ENCODE results near the gene RPL26. TPM values are rescaled to one million over a fixed set of nuclear protein-coding genes. Genes with fewer than 3 reads are reported as not detected.

RPL26 gene
- total and polyA plus RNA-seq, 2 donors (not counting 1 experiment from before 2014, with no cell fraction given) = 2,663 to 4,116 TPM

DNA sequence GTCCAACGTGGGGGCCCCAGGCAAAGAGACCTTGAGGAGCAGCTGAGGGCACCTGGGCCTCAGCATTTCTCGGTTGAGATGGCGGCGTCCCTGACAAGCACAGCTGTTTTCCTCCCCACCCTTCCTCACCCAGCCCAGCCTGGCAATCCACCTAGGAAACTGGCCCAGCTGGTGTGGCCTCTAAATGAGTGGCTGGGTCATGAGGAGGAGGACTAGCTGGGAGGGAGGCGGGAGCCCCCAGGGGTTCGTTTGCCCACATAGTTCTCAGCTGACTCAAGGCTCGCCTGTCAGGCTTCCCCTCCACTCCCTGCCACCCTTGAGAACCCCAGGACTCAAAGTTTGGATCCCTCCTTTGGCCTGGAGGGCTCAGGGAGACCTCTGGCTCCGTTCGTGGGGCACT is 8.7 kb upstream of the RPL26 start:
- H3K4me1 ChIP-seq (ENCODE audit: control insufficient read depth, extremely low read depth, insufficient read depth, low read length) = no peaks in the 10 kb centered on the region
- no peak for TF ChIP-seq EZH2 (IDR thresholded peaks at IDR 0.05; ENCODE audit: low read length, missing control alignments)
- TF ChIP-seq, protein P1, sequence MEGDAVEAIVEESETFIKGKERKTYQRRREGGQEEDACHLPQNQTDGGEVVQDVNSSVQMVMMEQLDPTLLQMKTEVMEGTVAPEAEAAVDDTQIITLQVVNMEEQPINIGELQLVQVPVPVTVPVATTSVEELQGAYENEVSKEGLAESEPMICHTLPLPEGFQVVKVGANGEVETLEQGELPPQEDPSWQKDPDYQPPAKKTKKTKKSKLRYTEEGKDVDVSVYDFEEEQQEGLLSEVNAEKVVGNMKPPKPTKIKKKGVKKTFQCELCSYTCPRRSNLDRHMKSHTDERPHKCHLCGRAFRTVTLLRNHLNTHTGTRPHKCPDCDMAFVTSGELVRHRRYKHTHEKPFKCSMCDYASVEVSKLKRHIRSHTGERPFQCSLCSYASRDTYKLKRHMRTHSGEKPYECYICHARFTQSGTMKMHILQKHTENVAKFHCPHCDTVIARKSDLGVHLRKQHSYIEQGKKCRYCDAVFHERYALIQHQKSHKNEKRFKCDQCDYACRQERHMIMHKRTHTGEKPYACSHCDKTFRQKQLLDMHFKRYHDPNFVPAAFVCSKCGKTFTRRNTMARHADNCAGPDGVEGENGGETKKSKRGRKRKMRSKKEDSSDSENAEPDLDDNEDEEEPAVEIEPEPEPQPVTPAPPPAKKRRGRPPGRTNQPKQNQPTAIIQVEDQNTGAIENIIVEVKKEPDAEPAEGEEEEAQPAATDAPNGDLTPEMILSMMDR (conservative IDR thresholded peaks at IDR 0.05 in 1 of 2, IDR thresholded peaks at IDR 0.05 in 1 of 2; ENCODE audit: low read depth in 1 of 2, low read length in 2 of 2) = no peak
- no peak overlapping the region for H3K4me3 ChIP-seq (replicated peaks in 1 of 4; ENCODE audit: control extremely low read depth in 1 of 4, insufficient read depth in 1 of 4, low read depth in 3 of 4, low read length in 4 of 4)
- DNase-seq (ENCODE audit: low read depth in 2 of 2) = no peak
- no peaks in the 10 kb centered on the region for H4K20me1 ChIP-seq (ENCODE audit: control insufficient read depth, extremely low read depth, insufficient read depth, low read length)
- H3K79me2 ChIP-seq (ENCODE audit: control insufficient read depth, insufficient read depth, low read length) = no peaks in the 10 kb centered on the region
- H3K9ac ChIP-seq (ENCODE audit: insufficient read depth, low read length) = no peak overlapping the region
- H2AFZ ChIP-seq (ENCODE audit: low read length) = no peak overlapping the region
- H3K27me3 ChIP-seq (ENCODE audit: control insufficient read depth, insufficient read depth, low read length) = peaks cover 11% of the 10 kb centered on the region
- no peak overlapping the region for H3K27ac ChIP-seq (ENCODE audit: insufficient read depth, low read length)
- H3K36me3 ChIP-seq (ENCODE audit: control insufficient read depth, insufficient read depth, low read length) = no peaks in the 10 kb centered on the region
- H3K9me3 ChIP-seq (ENCODE audit: control insufficient read depth, insufficient read depth, low read depth, low read length) = no peaks in the 10 kb centered on the region
- H3K4me2 ChIP-seq (ENCODE audit: extremely low read depth, insufficient read depth, low read length) = no peak overlapping the region

GRCh38 chr17:8387914-8388651 is 5.1 kb upstream of the RPL26 start:
- no peak for TF ChIP-seq EZH2 (IDR thresholded peaks at IDR 0.05; ENCODE audit: low read length, missing control alignments)
- TF ChIP-seq, protein P1 (conservative IDR thresholded peaks at IDR 0.05 in 1 of 2, IDR thresholded peaks at IDR 0.05 in 1 of 2; ENCODE audit: low read depth in 1 of 2, low read length in 2 of 2) = no peak
- DNase-seq (ENCODE audit: low read depth in 2 of 2) = no peak
- H3K36me3 ChIP-seq (ENCODE audit: control insufficient read depth, insufficient read depth, low read length) = no peaks in the 10 kb centered on the region
- H3K79me2 ChIP-seq (ENCODE audit: control insufficient read depth, insufficient read depth, low read length) = no peaks in the 10 kb centered on the region
- H3K27ac ChIP-seq (ENCODE audit: insufficient read depth, low read length) = no peak overlapping the region
- no peak overlapping the region for H3K4me2 ChIP-seq (ENCODE audit: extremely low read depth, insufficient read depth, low read length)
- no peaks in the 10 kb centered on the region for H3K27me3 ChIP-seq (ENCODE audit: control insufficient read depth, insufficient read depth, low read length)
- no peak overlapping the region for H2AFZ ChIP-seq (ENCODE audit: low read length)
- H3K4me1 ChIP-seq (ENCODE audit: control insufficient read depth, extremely low read depth, insufficient read depth, low read length) = peaks cover 11% of the 10 kb centered on the region
- H3K9me3 ChIP-seq (ENCODE audit: control insufficient read depth, insufficient read depth, low read depth, low read length) = no peaks in the 10 kb centered on the region
- H4K20me1 ChIP-seq (ENCODE audit: control insufficient read depth, extremely low read depth, insufficient read depth, low read length) = no peaks in the 10 kb centered on the region
- H3K9ac ChIP-seq (ENCODE audit: insufficient read depth, low read length) = no peak overlapping the region
- H3K4me3 ChIP-seq (replicated peaks in 1 of 4; ENCODE audit: control extremely low read depth in 1 of 4, insufficient read depth in 1 of 4, low read depth in 3 of 4, low read length in 4 of 4) = no peak overlapping the region

DNA sequence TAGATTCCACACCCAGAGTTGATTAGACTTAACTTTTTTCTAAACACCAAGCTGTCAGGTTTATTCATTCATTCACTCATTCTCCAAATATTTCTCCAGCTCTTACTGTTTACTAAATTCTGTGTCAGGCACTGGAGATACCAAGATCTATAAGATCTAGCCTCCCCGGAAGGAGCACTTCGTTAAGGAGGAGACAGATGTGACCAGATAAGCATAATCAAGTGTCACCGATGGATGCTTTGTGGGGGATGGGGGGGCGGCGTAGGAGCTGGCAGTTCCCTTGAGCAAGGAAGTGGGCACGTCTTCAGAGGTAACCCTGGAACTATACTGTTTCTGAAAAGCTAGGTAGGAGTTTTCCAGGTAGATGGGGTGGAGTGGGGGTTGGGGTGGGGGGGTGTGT is 3.8 kb upstream of the RPL26 start:
- Histone ChIP-seq H3K9ac (ENCODE audit: insufficient read depth, low read length) (no peak overlapping the region), H3K9me3 (ENCODE audit: control insufficient read depth, insufficient read depth, low read depth, low read length) (no peaks in the 10 kb centered on the region), H3K36me3 (ENCODE audit: control insufficient read depth, insufficient read depth, low read length) (no peaks in the 10 kb centered on the region), H3K27me3 (ENCODE audit: control insufficient read depth, insufficient read depth, low read length) (no peaks in the 10 kb centered on the region), H2AFZ (ENCODE audit: low read length) (no peak overlapping the region), H3K4me1 (ENCODE audit: control insufficient read depth, extremely low read depth, insufficient read depth, low read length) (peaks cover 11% of the 10 kb centered on the region), H3K4me3 (replicated peaks in 1 of 4; ENCODE audit: control extremely low read depth in 1 of 4, insufficient read depth in 1 of 4, low read depth in 3 of 4, low read length in 4 of 4) (no peak overlapping the region), H3K27ac (ENCODE audit: insufficient read depth, low read length) (no peak overlapping the region), H4K20me1 (ENCODE audit: control insufficient read depth, extremely low read depth, insufficient read depth, low read length) (no peaks in the 10 kb centered on the region), H3K4me2 (ENCODE audit: extremely low read depth, insufficient read depth, low read length) (no peak overlapping the region), H3K79me2 (ENCODE audit: control insufficient read depth, insufficient read depth, low read length) (peaks cover 9% of the 10 kb centered on the region)
- no peak for DNase-seq (ENCODE audit: low read depth in 2 of 2)
- TF ChIP-seq, protein P1 (conservative IDR thresholded peaks at IDR 0.05 in 1 of 2, IDR thresholded peaks at IDR 0.05 in 1 of 2; ENCODE audit: low read depth in 1 of 2, low read length in 2 of 2) = no peak
- no peak for TF ChIP-seq EZH2 (IDR thresholded peaks at IDR 0.05; ENCODE audit: low read length, missing control alignments)
